NCI-H2107 treated with DMSO at 0.1 percent for 48 hours (cell line): Measurements from ENCODE around the gene KRT1.
"Not testable (repeated sequence)": the region's sequence is repeated elsewhere in the genome, so short reads cannot be mapped to it uniquely, and the experiment has no call there.

Experiments
- DNase-seq: peaks from one replicate; lab custom pipeline; 2025; ENCODE audit not compliant: unreplicated experiment; lab: John Stamatoyannopoulos, UW

KRT1 gene

DNA sequence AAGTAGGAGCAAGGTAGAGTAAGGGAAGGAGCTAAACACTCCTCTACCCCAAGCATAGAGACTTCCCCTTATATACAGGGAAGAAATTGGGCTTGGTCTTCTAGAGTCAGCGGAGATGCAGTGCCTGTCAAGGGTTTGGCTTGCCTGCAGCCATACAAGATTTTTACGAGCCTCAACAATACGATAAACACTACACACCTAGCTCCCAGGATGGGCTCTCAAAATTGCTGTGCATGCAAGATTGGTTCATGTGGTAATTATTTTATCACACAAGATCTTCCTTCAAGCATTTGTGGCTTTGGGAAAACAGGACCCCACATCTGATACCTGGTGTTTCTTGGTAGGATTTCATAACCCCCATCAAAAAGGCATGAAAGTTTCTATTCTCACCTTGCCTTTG lies at the start of gene KRT1:
KRT1 (minus strand) TSS at position 45 of the 400 bp plus-strand sequence. CDS start 59 bp downstream, outside the sequence.
- DNase-seq: no peak

GRCh38 chr12:52729147-52729546 lies 48.9 kb upstream of the KRT1 start:
- DNase-seq: no peak

- DNase-seq: no peak
Observed at GRCh38 chr12:52728374-52728773, 48.2 kb upstream of the KRT1 start.

- no peak for DNase-seq
Observed at GRCh38 chr12:52727037-52727436, 46.8 kb upstream of the KRT1 start.

DNA sequence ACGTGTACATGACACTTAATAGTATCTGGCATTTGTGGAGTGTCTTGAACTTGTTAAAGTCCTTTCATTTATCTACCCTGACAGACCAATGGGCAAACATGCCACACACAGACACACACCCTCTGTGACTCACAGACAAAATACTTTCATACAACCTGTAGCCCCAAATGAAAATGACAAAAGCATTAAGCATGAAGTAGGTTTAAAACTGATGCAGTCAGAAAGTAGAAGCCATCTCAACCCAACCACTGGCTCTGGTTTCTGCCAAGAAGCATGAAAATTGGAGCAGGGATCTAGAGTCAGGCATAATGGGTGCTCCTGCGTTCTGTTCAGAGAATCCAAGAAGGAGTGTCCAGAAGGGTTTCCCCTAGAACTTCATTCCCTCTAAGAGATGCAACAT lies 46.2 kb upstream of the KRT1 start:
- DNase-seq: no peak

- no peak for DNase-seq
Observed at GRCh38 chr12:52724384-52724783, 44.2 kb upstream of the KRT1 start.

DNA sequence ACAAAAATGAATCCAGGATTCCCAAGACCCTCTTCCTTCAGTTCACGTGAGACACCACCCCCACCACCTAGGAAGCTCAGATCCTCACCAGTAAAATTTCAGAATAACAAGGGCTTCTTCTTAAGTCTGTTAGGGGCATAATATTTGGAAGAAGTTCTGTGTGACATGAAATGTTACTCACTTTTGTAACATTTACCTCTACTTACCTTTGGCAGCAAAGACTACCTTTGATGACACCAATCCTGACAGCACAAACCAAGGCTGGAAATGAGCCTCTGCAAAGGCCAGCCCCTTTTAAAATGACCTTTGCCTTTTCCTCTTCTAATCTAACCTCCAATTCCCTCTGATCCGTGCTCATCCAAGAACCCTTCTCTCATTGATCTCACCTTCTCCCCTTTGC lies 42.5 kb upstream of the KRT1 start:
- no peak for DNase-seq

GRCh38 chr12:52721838-52722470 lies 41.7 kb upstream of the KRT1 start:
- DNase-seq: no peak

DNA sequence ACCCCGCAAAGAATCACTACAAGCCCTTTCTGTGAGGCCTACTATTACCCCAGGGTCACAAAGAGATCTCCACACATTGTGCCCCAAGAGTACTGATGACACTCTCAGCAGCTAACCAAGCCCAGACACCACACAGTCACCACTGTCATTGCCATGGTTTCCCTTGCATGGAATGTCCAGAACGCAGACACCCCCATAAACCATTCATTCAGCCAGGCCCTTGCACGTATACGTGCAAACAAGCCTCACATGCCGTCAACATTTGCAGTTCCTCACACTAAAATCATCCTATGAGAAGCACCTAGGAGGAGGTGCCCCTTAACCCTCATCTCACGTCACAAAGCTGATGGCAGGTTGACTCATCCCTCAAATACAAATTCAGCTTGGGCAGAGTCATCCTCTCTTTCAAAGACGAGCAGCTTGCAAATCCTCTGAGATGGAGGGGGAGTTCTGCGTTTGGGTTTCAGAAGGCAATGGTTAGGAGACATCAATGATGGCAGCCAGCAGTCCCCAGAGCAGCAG lies 40.2 kb upstream of the KRT1 start:
- DNase-seq: no peak

DNA sequence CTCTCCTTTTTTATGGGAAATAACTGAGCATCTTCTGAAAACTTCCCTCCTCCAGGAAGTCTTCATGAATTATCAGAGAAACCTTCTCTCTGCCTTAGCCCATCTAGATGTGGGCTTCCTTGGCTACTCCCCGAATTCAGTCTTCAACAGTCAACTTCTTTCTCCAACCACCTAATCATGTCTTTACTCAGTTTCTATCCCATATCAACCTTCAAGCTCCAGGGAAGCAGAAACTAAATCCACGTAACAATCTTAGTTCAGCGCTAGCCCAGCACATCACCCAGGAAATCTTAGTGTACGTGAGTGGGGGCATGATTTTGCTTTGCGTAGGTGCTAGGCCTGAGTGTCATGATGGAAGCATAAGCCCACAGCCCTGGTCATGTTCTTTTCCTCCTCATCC lies 35.9 kb upstream of the KRT1 start:
- DNase-seq: no peak

GRCh38 chr12:52715416-52715815 lies 35.2 kb upstream of the KRT1 start:
- no peak for DNase-seq

GRCh38 chr12:52714887-52715281 lies 34.7 kb upstream of the KRT1 start:
- no peak for DNase-seq

- DNase-seq: no peak
Observed at GRCh38 chr12:52713960-52714886, 34.0 kb upstream of the KRT1 start.

DNA sequence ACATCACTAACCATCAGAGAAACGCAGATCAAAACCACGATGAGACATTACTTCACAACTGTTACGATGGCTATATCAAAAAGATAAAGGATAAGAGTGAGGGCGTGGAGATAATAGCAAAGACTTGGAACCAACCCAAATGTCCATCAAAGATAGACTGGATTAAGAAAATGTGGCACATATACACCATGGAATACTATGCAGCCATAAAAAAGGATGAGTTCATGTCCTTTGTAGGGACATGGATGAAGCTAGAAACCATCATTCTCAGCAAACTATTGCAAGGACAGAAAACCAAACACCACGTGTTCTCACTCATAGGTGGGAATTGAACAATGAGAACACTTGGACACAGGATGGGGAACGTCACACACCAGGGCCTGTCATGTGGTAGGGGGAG lies 31.9 kb upstream of the KRT1 start:
- not testable (repeated sequence) for DNase-seq

- DNase-seq: no peak
Observed at GRCh38 chr12:52710730-52711129, 30.5 kb upstream of the KRT1 start.

GRCh38 chr12:52708010-52708409 lies 27.8 kb upstream of the KRT1 start:
- no peak for DNase-seq

DNA sequence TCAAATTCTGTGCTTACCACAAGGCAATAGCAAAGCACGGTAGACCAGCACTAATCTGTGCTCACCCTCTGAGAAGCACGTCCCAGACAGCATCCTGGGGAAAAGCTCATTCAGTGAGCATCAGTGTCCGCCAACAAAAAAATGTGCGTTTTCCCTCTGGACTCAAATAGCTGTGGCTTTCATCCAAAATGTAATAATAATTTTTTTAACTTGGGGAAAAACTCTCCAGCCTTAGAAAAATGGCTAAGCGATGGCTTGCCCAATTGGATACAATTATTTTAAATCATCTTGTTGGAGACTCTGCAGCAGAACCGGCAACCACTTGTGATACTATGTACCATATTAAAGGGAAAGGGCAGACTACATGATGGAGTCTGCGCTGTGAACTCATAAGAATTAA lies 24.3 kb upstream of the KRT1 start:
- DNase-seq: no peak

- no peak for DNase-seq
Observed at GRCh38 chr12:52703878-52704277, 23.7 kb upstream of the KRT1 start.

GRCh38 chr12:52703424-52703823 lies 23.2 kb upstream of the KRT1 start, which contains the start of gene KRT77:
Gene KRT77 (minus strand): TSS chr12:52703524. CDS start chr12:52703434, 90 bp downstream.
- no peak for DNase-seq

DNA sequence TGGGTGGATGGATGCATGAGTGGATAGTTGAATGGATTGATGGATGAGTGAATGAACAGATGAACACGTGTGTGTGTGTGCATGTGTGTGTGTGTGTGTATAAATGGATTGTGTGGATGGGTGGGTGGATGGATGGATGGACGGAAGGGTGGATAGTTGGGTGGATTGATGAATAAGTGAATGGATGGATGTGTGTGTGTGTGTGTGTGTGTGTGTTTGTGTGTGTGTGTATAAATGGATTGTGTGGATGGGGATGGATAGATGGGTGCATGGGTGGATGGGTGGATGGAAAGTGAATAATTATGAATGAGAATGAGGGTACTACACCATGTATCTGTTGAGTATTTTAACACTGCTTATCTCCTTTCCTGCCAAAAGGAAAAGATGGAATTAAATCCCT lies 22.1 kb upstream of the KRT1 start:
- DNase-seq: no peak

DNA sequence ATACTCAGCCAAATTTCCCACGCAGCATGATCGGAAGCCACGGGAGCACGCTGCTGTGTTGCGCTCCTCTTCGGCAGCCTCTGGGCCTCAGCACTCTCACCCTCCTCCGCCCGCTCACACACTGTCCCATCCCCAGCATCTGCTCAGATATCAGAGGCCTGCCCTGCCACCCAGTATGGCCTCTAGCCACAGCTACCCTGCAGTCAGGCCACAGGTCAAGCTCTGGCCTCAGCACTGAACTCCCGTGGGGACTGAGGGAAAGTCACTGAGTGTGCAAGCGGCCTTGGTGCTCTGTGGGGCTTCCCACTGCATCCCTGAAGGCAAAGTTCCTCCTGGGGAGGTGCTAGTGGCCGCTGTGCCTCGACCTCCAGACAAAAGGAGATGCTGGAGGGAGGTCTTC lies 21.1 kb upstream of the KRT1 start:
- no peak for DNase-seq

DNA sequence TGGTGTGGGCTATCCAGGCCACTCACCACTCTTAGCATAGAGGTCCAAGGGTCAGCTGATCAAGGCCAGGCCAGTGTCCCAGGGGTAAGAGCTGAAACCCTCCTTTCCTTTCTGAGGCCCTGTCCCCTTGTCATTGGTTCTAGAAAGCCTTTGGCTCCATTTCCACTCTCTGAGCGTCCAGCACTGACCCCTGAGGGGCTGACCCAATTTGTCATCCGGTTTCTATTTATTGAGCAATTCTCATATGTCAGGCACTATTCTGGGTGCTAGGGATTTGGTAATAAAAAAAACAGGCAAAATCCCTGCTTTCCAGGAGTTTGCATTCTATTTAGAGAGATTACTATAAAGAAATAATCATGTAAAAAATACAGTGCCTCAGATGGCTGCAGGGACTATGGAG lies 19.8 kb upstream of the KRT1 start:
- no peak for DNase-seq
